Endothelial cell of umbilical vein (primary cell): ENCODE data around the gene SYT2. TPM values are rescaled to one million over a fixed set of nuclear protein-coding genes. Genes with fewer than 3 reads are reported as not detected.

Experiments used
- BruUV-seq: library from RNA; stranded (reverse); fragments of 400-500 nt; replicated peaks from 2 replicates; lab custom pipeline; 2021; lab: Mats Ljungman, UMichigan
- CTCF ChIA-PET: fragments of 300-600, 350-600 bp; sonication (Branson Sonifier 250); formaldehyde crosslinking; loops from one replicate; lab custom pipeline; 2021; ENCODE audit warnings: antibody characterized with exemption, inconsistent platforms; lab: Charles Lee
- POLR2A ChIA-PET: fragments of 300-600, 350-600 bp; sonication (Branson Sonifier 250); formaldehyde crosslinking; loops from one replicate; lab custom pipeline; 2021; ENCODE audit warnings: antibody characterized with exemption, inconsistent platforms; lab: Charles Lee
- DNase-seq: peaks from one replicate; pipeline ENCODE4 v3.0.0-alpha.2; 2011; ENCODE audit warnings: low read depth, low spot score
- FAIRE-seq: peaks from 2 replicates; lab custom pipeline; 2011; peaks lifted over from hg19 to GRCh38; lab: Jason Lieb, UNC
- H2AFZ ChIP-seq: 2 replicates; pipeline ENCODE4 v1.6.0; 2012; ENCODE audit warnings: low read depth, low read length, control low read depth, inconsistent platforms
- H3K27ac ChIP-seq: 2 replicates; pipeline ENCODE4 v1.5.1; 2011; ENCODE audit warnings: low read depth, mild to moderate bottlenecking, control low read depth, low read length, moderate library complexity; ENCODE audit not compliant: insufficient read depth
- H3K27me3 ChIP-seq, 2 experiments: 2 replicates each; pipeline versions ENCODE4 v1.6.0 to v1.6.1; 2011; ENCODE audit warnings: low read length in 2 of 2, mixed read lengths in 1 of 2; ENCODE audit not compliant: control insufficient read depth in 2 of 2, insufficient read depth in 2 of 2
- H3K36me3 ChIP-seq, 2 experiments: 2 replicates in 1 of 2; 3 replicates in 1 of 2; pipeline ENCODE4 v1.5.1; 2011; ENCODE audit warnings: low read length in 2 of 2, mild to moderate bottlenecking in 1 of 2, moderate library complexity in 1 of 2; ENCODE audit not compliant: control insufficient read depth in 2 of 2, insufficient read depth in 2 of 2; ENCODE audit errors: extremely low read depth in 1 of 2
- H3K4me1 ChIP-seq: 3 replicates; pipeline ENCODE4 v1.5.1; 2011; ENCODE audit warnings: mild to moderate bottlenecking, low read length; ENCODE audit not compliant: control insufficient read depth, insufficient read depth; ENCODE audit errors: extremely low read depth
- H3K4me2 ChIP-seq: 2 replicates; pipeline ENCODE4 v1.6.1; 2011; ENCODE audit warnings: low read length, control low read depth, mixed read lengths; ENCODE audit not compliant: insufficient read depth
- H3K4me3 ChIP-seq, 3 experiments: fragments of 200-600 bp in 1 of 3; sonication (generic), shearing (Covaris generic) in 1 of 3; replicated peaks in 1 of 3; 2 replicates each; pipeline ENCODE4 v1.5.1; 2011 to 2016; ENCODE audit warnings: control low read depth in 3 of 3, low read length in 3 of 3, mild to moderate bottlenecking in 2 of 3, inconsistent platforms in 1 of 3, low read depth in 1 of 3, moderate library complexity in 1 of 3; ENCODE audit not compliant: insufficient read depth in 1 of 3
- H3K79me2 ChIP-seq: 2 replicates; pipeline ENCODE4 v1.6.0; 2012; ENCODE audit warnings: low read length, inconsistent platforms; ENCODE audit not compliant: control insufficient read depth, insufficient read depth
- H3K9ac ChIP-seq: replicated peaks from 2 replicates; pipeline ENCODE3; 2011; ENCODE audit warnings: low read length, control low read depth; ENCODE audit not compliant: insufficient read depth; ENCODE audit errors: extremely low read depth
- H3K9me1 ChIP-seq: replicated peaks from 3 replicates; pipeline ENCODE4 v1.6.0; 2011; ENCODE audit warnings: mild to moderate bottlenecking, low read length; ENCODE audit not compliant: control insufficient read depth, insufficient read depth; ENCODE audit errors: extremely low read depth
- H3K9me3 ChIP-seq: replicated peaks from 2 replicates; pipeline ENCODE4 v1.5.1; 2012; ENCODE audit warnings: low read length, inconsistent platforms; ENCODE audit not compliant: control insufficient read depth, insufficient read depth
- H4K20me1 ChIP-seq: replicated peaks from 2 replicates; pipeline ENCODE3; 2011; ENCODE audit warnings: mild to moderate bottlenecking, low read length; ENCODE audit not compliant: control insufficient read depth, insufficient read depth; ENCODE audit errors: extremely low read depth
- CTCF ChIP-seq, 2 donors: IDR thresholded peaks; 1 replicate in 1 of 2; 2 replicates in 1 of 2; pipeline ENCODE4 v1.5.1; 2011; ENCODE audit warnings: low read length in 2 of 2, mild to moderate bottlenecking in 2 of 2, moderate library complexity in 2 of 2, control low read depth in 1 of 2, inconsistent platforms in 1 of 2, low read depth in 1 of 2; ENCODE audit not compliant: insufficient read depth in 1 of 2; ENCODE audit errors: extremely low read depth in 1 of 2
- EZH2 ChIP-seq: IDR thresholded peaks from 2 replicates; pipeline ENCODE4 v1.6.1; 2012; ENCODE audit warnings: borderline replicate concordance, low read depth, mild to moderate bottlenecking, moderate library complexity, low read length, inconsistent platforms; ENCODE audit not compliant: severe bottlenecking
- FOS ChIP-seq: IDR thresholded peaks from 2 replicates; pipeline ENCODE4 v1.6.1; 2011; ENCODE audit warnings: mild to moderate bottlenecking, low read length, moderate library complexity, borderline replicate concordance; ENCODE audit not compliant: insufficient read depth
- GATA2 ChIP-seq: IDR thresholded peaks from 2 replicates; pipeline ENCODE4 v1.7.0; 2011; ENCODE audit warnings: low read depth, mild to moderate bottlenecking, moderate library complexity, mixed read lengths, low read length; ENCODE audit not compliant: insufficient read length, insufficient read depth
- JUN ChIP-seq: IDR thresholded peaks from 2 replicates; pipeline ENCODE4 v1.6.1; 2011; ENCODE audit warnings: borderline replicate concordance, low read depth; ENCODE audit not compliant: insufficient read length, insufficient read depth
- MAX ChIP-seq: IDR thresholded peaks from 2 replicates; pipeline ENCODE4 v1.6.1; 2011; ENCODE audit not compliant: insufficient read depth, insufficient read length
- MYC ChIP-seq: IDR thresholded peaks from one replicate; pipeline ENCODE4 v1.6.1; 2011; ENCODE audit warnings: mild to moderate bottlenecking, low read depth, low read length
- POLR2A ChIP-seq: IDR thresholded peaks from 2 replicates; pipeline ENCODE4 v1.6.1; 2012; ENCODE audit warnings: low read depth, mild to moderate bottlenecking, control low read depth, low read length
- POLR2AphosphoS5 ChIP-seq: IDR thresholded peaks from 2 replicates; pipeline ENCODE4 v1.6.1; 2012; ENCODE audit warnings: low read depth, mild to moderate bottlenecking, control low read depth, low read length, moderate library complexity; ENCODE audit not compliant: insufficient read depth
- dilution Hi-C: fragments of 300-500 bp; cut with MboI; formaldehyde crosslinking; loops from one replicate; pipeline ENCODE4 v1.15.0; 2019; ENCODE audit warnings: low sequenced_read_pairs; ENCODE audit not compliant: extremely low pct_ligation_motif_present
- intact Hi-C: fragments of 100-400 bp; cut with micrococcal nuclease; formaldehyde crosslinking; loops from one replicate; pipeline ENCODE4 v1.10.0; 2022
- polyA plus RNA-seq, 4 experiments: library from polyadenylated mRNA; depleted of rRNA in 3 of 4; stranded (reverse) in 3 of 4; unstranded in 1 of 4; fragments of >200 nt; gene quantifications; 2 replicates each; pipeline versions ENCODE4 v1.2.1 to v1.2.3, GENCODE V29; 2011 to 2012; ENCODE audit warnings: missing spikeins in 1 of 4
- total RNA-seq: library from RNA; stranded (reverse); gene quantifications from 2 replicates; pipeline ENCODE4 v1.2.3, GENCODE V29; 2021

The SYT2 gene
- total and polyA plus RNA-seq, 2 donors (not counting 3 experiments of a cell fraction or from before 2014, with no cell fraction given), result not detected

GRCh38 chr1:202682477-202682876 is 27.8 kb downstream of the SYT2 start:
- CTCF ChIA-PET, result interaction anchor here (1.4 kb wide), 1 partner anchor 10 kb away, joined by 5 read pairs; no protein-coding TSS in a partner anchor
- intact Hi-C loops, result no loop called here

More at GRCh38 chr1:202682477-202682876, 27.8 kb downstream of the SYT2 start:
- Histone ChIP-seq H3K79me2 (no peaks in the 10 kb centered on the region), H3K9ac (no peak overlapping the region), H4K20me1 (no peaks in the 10 kb centered on the region), H2AFZ (no peak overlapping the region), H3K4me2 (no peak overlapping the region), H3K4me1 (no peaks in the 10 kb centered on the region), H3K9me3 (no peaks in the 10 kb centered on the region), H3K4me3 (no peak overlapping the region), H3K27me3 (peaks cover 7 to 18% of the 10 kb centered on the region in 2 experiments), H3K27ac (no peak overlapping the region), H3K9me1 (no peaks in the 10 kb centered on the region), H3K36me3 (no peaks in the 10 kb centered on the region)
- BruUV-seq, result no TSS peak
- TF ChIP-seq GATA2 (no peak), MAX (no peak), EZH2 (no peak), MYC (no peak), JUN (no peak), CTCF (IDR thresholded peaks at IDR 0.05; ENCODE audit: extremely low read depth in 1 of 2, insufficient read depth in 1 of 2, low read depth in 1 of 2, low read length in 2 of 2) (no peak), POLR2AphosphoS5 (no peak), POLR2A (no peak), FOS (no peak)
- no peak for FAIRE-seq
- no peak for DNase-seq
- dilution Hi-C loops, result no loop called here
- POLR2A ChIA-PET, result no interaction called here
